Naive thymus-derived CD8-positive, alpha-beta T cell (primary cell): Measurements from ENCODE around the gene DBT. TPM values are rescaled to one million over a fixed set of nuclear protein-coding genes. Genes with fewer than 3 reads are reported as not detected.

Source experiments
- ATAC-seq, 2 donors: fragments of 150-1000 bp; cut with Tn5 transposase in 1 of 2; sonication (Bioruptor Pico), chemical (Tn5 transposase) in 1 of 2; 1 replicate in 1 of 2; 2 replicates in 1 of 2; pipeline ENCODE4 v1.10.0; 2021; ENCODE audit warnings: mild to moderate bottlenecking in 2 of 2, moderate library complexity in 2 of 2
- POLR2A ChIA-PET: fragments of 350-600 bp; sonication (Branson Sonifier 250); formaldehyde crosslinking; loops from one replicate; lab custom pipeline; 2021; ENCODE audit warnings: antibody characterized with exemption; lab: Charles Lee
- DNase-seq, 10 donors: peaks; one replicate each; pipeline versions ENCODE4 v3.0.0 to v3.0.0-alpha.2; 2020 to 2022
- H3K27ac Mint-ChIP-seq, 10 donors: one replicate each; pipeline ENCODE4 v1.8.0; 2020 to 2022; ENCODE audit warnings: mild to moderate bottlenecking in 10 of 10, mixed read lengths in 10 of 10, moderate library complexity in 4 of 10, inconsistent platforms in 1 of 10
- H3K27me3 Mint-ChIP-seq, 5 donors: one replicate each; pipeline ENCODE4 v1.8.0; 2021 to 2022; ENCODE audit warnings: mixed read lengths in 5 of 5
- H3K36me3 Mint-ChIP-seq, 3 donors: one replicate each; pipeline ENCODE4 v1.8.0; 2020 to 2022; ENCODE audit warnings: mixed read lengths in 3 of 3, mild to moderate bottlenecking in 2 of 3, inconsistent platforms in 1 of 3
- H3K4me1 Mint-ChIP-seq, 4 donors: one replicate each; pipeline ENCODE4 v1.8.0; 2021 to 2022; ENCODE audit warnings: mixed read lengths in 4 of 4
- H3K4me3 Mint-ChIP-seq, 10 donors: one replicate each; pipeline ENCODE4 v1.8.0; 2020 to 2022; ENCODE audit warnings: mild to moderate bottlenecking in 10 of 10, mixed read lengths in 10 of 10, moderate library complexity in 6 of 10, inconsistent platforms in 1 of 10
- H3K9me3 Mint-ChIP-seq, 9 donors: one replicate each; pipeline ENCODE4 v1.8.0; 2020 to 2022; ENCODE audit warnings: mixed read lengths in 9 of 9, mild to moderate bottlenecking in 3 of 9, inconsistent platforms in 1 of 9, moderate library complexity in 1 of 9
- microRNA-seq: library from miRNA; unstranded; fragments of <30 nt; microRNA quantifications from one replicate; pipeline ENCODE4 v1.2.0, GENCODE V29; 2022; ENCODE audit warnings: borderline microRNAs expressed
- polyA plus RNA-seq, 3 donors: library from polyadenylated mRNA; unstranded; fragments of 300-500 nt; fragmentation: Illumina TruSeq; gene quantifications; one replicate each; pipeline ENCODE4 v1.2.3, GENCODE V29; 2021
- total RNA-seq, 8 experiments: library from RNA in 2 of 8; stranded (reverse) in 2 of 8; gene quantifications; one replicate each; pipeline ENCODE4 v1.2.3 and lab custom pipeline; 2021 to 2026

The DBT gene
- total and polyA plus RNA-seq, 5 experiments from 2014 or later, result 5.2 to 16.5 (median 7.2) TPM

DNA sequence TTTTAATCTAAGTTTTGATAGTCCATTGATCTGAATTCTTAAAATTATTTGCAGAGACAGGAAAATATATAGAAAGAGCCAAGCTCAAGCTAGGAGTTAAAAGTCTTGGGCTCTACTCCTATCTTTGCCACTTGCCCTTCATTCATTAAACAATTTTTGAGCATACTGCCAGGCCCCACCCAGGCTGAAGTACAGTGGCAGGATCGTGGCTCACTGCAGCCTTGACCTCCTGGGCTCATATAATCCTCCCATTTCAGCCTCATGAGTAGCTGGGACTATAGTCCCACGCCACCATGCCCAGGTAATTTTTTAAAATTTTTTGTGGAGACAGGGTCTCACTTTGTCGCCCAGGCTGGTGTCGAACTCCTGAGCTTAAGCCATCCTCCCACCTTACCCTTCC, 108.4 kb downstream of the DBT start:
- peaks cover 8 to 88% (median 10%) of the 10 kb centered on the region in 3 donors for H3K36me3 Mint-ChIP-seq
- ATAC-seq, result no peak
- peaks cover 0 to 22% (median 11%) of the 10 kb centered on the region in 4 donors for H3K4me1 Mint-ChIP-seq
- no peak for DNase-seq
- POLR2A ChIA-PET, result no interaction called here
- H3K9me3 Mint-ChIP-seq, result no peaks in the 10 kb centered on the region
- H3K27me3 Mint-ChIP-seq, result no peaks in the 10 kb centered on the region
- no peak overlapping the region for H3K4me3 Mint-ChIP-seq
- peak overlapping the region in 4 of 10 donors; percentile 7 to 63 (median 37) for H3K27ac Mint-ChIP-seq

DNA sequence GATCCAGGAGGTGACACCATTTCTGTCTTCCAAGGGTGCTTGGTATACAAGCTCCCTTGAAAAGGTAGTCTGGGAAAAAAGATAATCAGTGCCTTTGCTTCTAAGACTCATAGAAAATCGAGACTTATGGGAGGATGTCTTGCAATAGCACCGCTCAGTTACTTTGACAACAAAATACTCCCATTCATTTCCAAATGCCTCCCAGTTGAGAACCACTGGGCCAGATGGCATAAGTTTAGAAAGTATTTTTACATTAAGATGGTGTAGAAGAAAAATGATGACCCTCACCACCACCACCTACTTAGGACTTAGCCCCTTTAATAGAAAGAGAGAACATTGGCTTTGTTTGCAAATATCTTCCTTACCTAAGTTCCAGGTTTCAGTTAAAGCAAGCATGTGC, 112.0 kb downstream of the DBT start:
- no peaks in the 10 kb centered on the region for H3K9me3 Mint-ChIP-seq
- DNase-seq (no peak), ATAC-seq (no peak)
- H3K4me3 Mint-ChIP-seq, result no peak overlapping the region
- POLR2A ChIA-PET, result no interaction called here
- peaks cover 18 to 38% (median 35%) of the 10 kb centered on the region in 4 donors for H3K4me1 Mint-ChIP-seq
- H3K36me3 Mint-ChIP-seq, result peaks cover 0 to 55% (median 5%) of the 10 kb centered on the region in 3 donors
- H3K27me3 Mint-ChIP-seq, result no peaks in the 10 kb centered on the region
- H3K27ac Mint-ChIP-seq, result no peak overlapping the region

Small RNAs within 50 kb of the gene (microRNA-seq; reads per million reads assigned to microRNA genes)
- gene MIR553, result not detected

Other genes starting within 250 kb of the DBT start
- 1 to 10 TPM; 6.6 to 6.7 TPM for gene SASS6, start 116.9 kb downstream of the DBT start, total RNA-seq
- 1 to 10 TPM; 1.7 to 2.4 (median 1.8) TPM for gene SASS6, start 116.9 kb downstream of the DBT start, polyA plus RNA-seq
- 10 to 100 TPM; 53.2 to 55.5 TPM for gene TRMT13, start 116.7 kb downstream of the DBT start, total RNA-seq
- gene TRMT13, start 116.7 kb downstream of the DBT start, polyA plus RNA-seq, result 10 to 100 TPM in 2 of 3 donors, 1 to 10 TPM in 1; 8.7 to 12.7 (median 11.9) TPM
- gene LRRC39, start 71.6 kb downstream of the DBT start, total RNA-seq, result 1 to 10 TPM; 2.7 to 2.9 TPM
- gene LRRC39, start 71.6 kb downstream of the DBT start, polyA plus RNA-seq, result under 1 TPM in 2 of 3 donors, not detected in 1; 0.08 to 0.10 TPM
- 10 to 100 TPM; 36.6 to 42.2 TPM for gene RTCA, start 16.4 kb upstream of the DBT start, total RNA-seq
- 10 to 100 TPM; 13.8 to 18.0 (median 15.2) TPM for gene RTCA, start 16.4 kb upstream of the DBT start, polyA plus RNA-seq
- 10 to 100 TPM; 61.9 to 63.4 TPM for gene CDC14A, start 102.7 kb upstream of the DBT start, total RNA-seq
- 10 to 100 TPM; 17.1 to 31.5 (median 24.9) TPM for gene CDC14A, start 102.7 kb upstream of the DBT start, polyA plus RNA-seq